Measurements from ENCODE around the gene TRAPPC3. TPM values are rescaled to one million over a fixed set of nuclear protein-coding genes. Genes with fewer than 3 reads are reported as not detected.

Gene TRAPPC3
- total and polyA plus RNA-seq, 2 experiments from 2014 or later, result 45.6 to 55.9 TPM

DNA sequence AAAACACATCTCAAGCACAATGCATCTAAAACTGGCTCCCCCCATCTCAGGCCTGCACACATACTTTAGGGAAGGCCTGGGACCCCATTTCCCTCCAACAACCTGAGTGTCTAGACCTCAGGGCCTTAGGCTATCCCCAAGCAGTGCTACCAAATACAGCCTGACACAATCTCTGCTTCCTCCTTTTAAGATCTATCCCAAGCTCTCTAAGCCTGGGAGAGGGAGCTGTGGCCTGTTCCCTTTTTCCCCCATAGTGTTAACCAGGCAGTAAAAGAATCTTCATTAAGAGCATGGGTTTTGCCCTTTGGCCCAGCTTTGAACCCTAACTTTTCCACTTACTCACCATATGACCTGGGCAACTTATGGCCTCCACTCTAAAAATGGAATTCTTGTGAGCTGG, 13.5 kb downstream of the TRAPPC3 start:
- Mint-ChIP-seq H3K4me3 (no peak overlapping the region), H3K27me3 (ENCODE audit: insufficient read depth, low read depth, poor library complexity) (peaks cover 4% of the 10 kb centered on the region), H3K27ac (no peak overlapping the region), H3K36me3 (ENCODE audit: low read depth) (peaks cover 3% of the 10 kb centered on the region; the same call in 1 of the 3 replicates), H3K4me1 (peaks cover 13% of the 10 kb centered on the region; the same call in 2 of the 3 replicates), H3K9me3 (no peaks in the 10 kb centered on the region)
- Histone ChIP-seq H4K20me1 (replicated peaks; ENCODE audit: insufficient read depth) (no peaks in the 10 kb centered on the region; the same call in 1 of the 2 replicates), H3K27me3 (ENCODE audit: insufficient read depth) (no peaks in the 10 kb centered on the region), H3K79me2 (replicated peaks; ENCODE audit: insufficient read depth) (no peaks in the 10 kb centered on the region), H3K27ac (ENCODE audit: low read depth) (no peak overlapping the region), H3K36me3 (ENCODE audit: insufficient read depth) (no peaks in the 10 kb centered on the region), H3K9me2 (ENCODE audit: insufficient read depth) (no peaks in the 10 kb centered on the region), H3K4me2 (no peak overlapping the region), H2AFZ (no peak overlapping the region), H3F3A (replicated peaks; ENCODE audit: low read depth) (peaks cover 6% of the 10 kb centered on the region; the same call in 1 of the 2 replicates), H3K4me3 (no peak overlapping the region), H3K4me1 (ENCODE audit: insufficient read depth) (peaks cover 3% of the 10 kb centered on the region)
- no peak for TF ChIP-seq NANOG (IDR thresholded peaks at IDR 0.05; ENCODE audit: borderline replicate concordance)
- TF ChIP-seq ZNF462 (CRISPR knock-in tag; IDR thresholded peaks at IDR 0.05), result no peak
- TF ChIP-seq EZH2phosphoT487 (IDR thresholded peaks at IDR 0.05; ENCODE audit: unreplicated experiment), result no peak
- no peak for TF ChIP-seq CREB1 (CRISPR knock-in tag; IDR thresholded peaks at IDR 0.05; ENCODE audit: low read depth)
- no peak for TF ChIP-seq ETS1 (IDR thresholded peaks at IDR 0.05)
- no peak for TF ChIP-seq STAT1 (IDR thresholded peaks at IDR 0.05; ENCODE audit: unreplicated experiment)
- TF ChIP-seq, protein P1, sequence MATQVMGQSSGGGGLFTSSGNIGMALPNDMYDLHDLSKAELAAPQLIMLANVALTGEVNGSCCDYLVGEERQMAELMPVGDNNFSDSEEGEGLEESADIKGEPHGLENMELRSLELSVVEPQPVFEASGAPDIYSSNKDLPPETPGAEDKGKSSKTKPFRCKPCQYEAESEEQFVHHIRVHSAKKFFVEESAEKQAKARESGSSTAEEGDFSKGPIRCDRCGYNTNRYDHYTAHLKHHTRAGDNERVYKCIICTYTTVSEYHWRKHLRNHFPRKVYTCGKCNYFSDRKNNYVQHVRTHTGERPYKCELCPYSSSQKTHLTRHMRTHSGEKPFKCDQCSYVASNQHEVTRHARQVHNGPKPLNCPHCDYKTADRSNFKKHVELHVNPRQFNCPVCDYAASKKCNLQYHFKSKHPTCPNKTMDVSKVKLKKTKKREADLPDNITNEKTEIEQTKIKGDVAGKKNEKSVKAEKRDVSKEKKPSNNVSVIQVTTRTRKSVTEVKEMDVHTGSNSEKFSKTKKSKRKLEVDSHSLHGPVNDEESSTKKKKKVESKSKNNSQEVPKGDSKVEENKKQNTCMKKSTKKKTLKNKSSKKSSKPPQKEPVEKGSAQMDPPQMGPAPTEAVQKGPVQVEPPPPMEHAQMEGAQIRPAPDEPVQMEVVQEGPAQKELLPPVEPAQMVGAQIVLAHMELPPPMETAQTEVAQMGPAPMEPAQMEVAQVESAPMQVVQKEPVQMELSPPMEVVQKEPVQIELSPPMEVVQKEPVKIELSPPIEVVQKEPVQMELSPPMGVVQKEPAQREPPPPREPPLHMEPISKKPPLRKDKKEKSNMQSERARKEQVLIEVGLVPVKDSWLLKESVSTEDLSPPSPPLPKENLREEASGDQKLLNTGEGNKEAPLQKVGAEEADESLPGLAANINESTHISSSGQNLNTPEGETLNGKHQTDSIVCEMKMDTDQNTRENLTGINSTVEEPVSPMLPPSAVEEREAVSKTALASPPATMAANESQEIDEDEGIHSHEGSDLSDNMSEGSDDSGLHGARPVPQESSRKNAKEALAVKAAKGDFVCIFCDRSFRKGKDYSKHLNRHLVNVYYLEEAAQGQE (IDR thresholded peaks at IDR 0.05; ENCODE audit: unreplicated experiment), result no peak
- no peak for TF ChIP-seq ZNF331 (CRISPR knock-in tag; IDR thresholded peaks at IDR 0.05; ENCODE audit: low read depth)
- TF ChIP-seq POLR2AphosphoS5 (IDR thresholded peaks at IDR 0.05; ENCODE audit: low read depth), result no peak
- TF ChIP-seq JUNB (IDR thresholded peaks at IDR 0.05; ENCODE audit: unreplicated experiment), result no peak
- TF ChIP-seq EZH2 (IDR thresholded peaks at IDR 0.05; ENCODE audit: low read depth, unreplicated experiment), result no peak
- TF ChIP-seq ZNF114 (CRISPR knock-in tag; IDR thresholded peaks at IDR 0.05), result no peak
- TF ChIP-seq, protein P2, sequence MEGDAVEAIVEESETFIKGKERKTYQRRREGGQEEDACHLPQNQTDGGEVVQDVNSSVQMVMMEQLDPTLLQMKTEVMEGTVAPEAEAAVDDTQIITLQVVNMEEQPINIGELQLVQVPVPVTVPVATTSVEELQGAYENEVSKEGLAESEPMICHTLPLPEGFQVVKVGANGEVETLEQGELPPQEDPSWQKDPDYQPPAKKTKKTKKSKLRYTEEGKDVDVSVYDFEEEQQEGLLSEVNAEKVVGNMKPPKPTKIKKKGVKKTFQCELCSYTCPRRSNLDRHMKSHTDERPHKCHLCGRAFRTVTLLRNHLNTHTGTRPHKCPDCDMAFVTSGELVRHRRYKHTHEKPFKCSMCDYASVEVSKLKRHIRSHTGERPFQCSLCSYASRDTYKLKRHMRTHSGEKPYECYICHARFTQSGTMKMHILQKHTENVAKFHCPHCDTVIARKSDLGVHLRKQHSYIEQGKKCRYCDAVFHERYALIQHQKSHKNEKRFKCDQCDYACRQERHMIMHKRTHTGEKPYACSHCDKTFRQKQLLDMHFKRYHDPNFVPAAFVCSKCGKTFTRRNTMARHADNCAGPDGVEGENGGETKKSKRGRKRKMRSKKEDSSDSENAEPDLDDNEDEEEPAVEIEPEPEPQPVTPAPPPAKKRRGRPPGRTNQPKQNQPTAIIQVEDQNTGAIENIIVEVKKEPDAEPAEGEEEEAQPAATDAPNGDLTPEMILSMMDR (conservative IDR thresholded peaks at IDR 0.05; ENCODE audit: low read depth in 2 of 2), result no peak
- ATAC-seq, result no peak
- DNase-seq (ENCODE audit: low spot score), result no peak
